Measurements from ENCODE around the gene ZNF561.

The ZNF561 gene

GRCh38 chr19:9580728-9581127, 40.3 kb downstream of the ZNF561 start:
- no peak overlapping the region for H3K4me3 ChIP-seq (ENCODE audit: low read depth, low read length)
- no peak for TF ChIP-seq CTCF (IDR thresholded peaks at IDR 0.05; ENCODE audit: borderline replicate concordance, insufficient read depth, low read depth, low read length)

- H3K4me3 ChIP-seq (ENCODE audit: low read depth, low read length): no peak overlapping the region
- TF ChIP-seq CTCF (IDR thresholded peaks at IDR 0.05; ENCODE audit: borderline replicate concordance, insufficient read depth, low read depth, low read length): no peak
Measured at GRCh38 chr19:9570255-9570654, 50.8 kb downstream of the ZNF561 start.

- TF ChIP-seq CTCF (IDR thresholded peaks at IDR 0.05; ENCODE audit: borderline replicate concordance, insufficient read depth, low read depth, low read length): no peak
- H3K4me3 ChIP-seq (ENCODE audit: low read depth, low read length): no peak overlapping the region
Measured at GRCh38 chr19:9566729-9567128, 54.3 kb downstream of the ZNF561 start.

GRCh38 chr19:9565900-9566705, 54.9 kb downstream of the ZNF561 start:
- H3K4me3 ChIP-seq (ENCODE audit: low read depth, low read length): no peak overlapping the region
- TF ChIP-seq CTCF (IDR thresholded peaks at IDR 0.05; ENCODE audit: borderline replicate concordance, insufficient read depth, low read depth, low read length): no peak
